ENCODE measurements around the gene HIKESHI.

- TF ChIP-seq CTCF (IDR thresholded peaks at IDR 0.05; ENCODE audit: low read length) (no peak), EZH2 (IDR thresholded peaks at IDR 0.05; ENCODE audit: borderline replicate concordance, low read length) (no peak)
These were observed 13.1 kb upstream of the HIKESHI start for GRCh38 chr11:86288776-86289507.
